Activated CD4-positive, alpha-beta memory T cell treated with anti-CD3 and anti-CD28 coated beads for 36 hours (primary cell): Measurements from ENCODE around the gene FGFBP1. TPM values are rescaled to one million over a fixed set of nuclear protein-coding genes. Genes with fewer than 3 reads are reported as not detected.

Experiments used
- CTCF ChIA-PET: fragments of 350-600 bp; sonication (Branson Sonifier 250); formaldehyde crosslinking; loops from one replicate; lab custom pipeline; 2021; ENCODE audit warnings: antibody characterized with exemption, inconsistent platforms; lab: Charles Lee
- POLR2A ChIA-PET: fragments of 350-600 bp; sonication (Branson Sonifier 250); formaldehyde crosslinking; loops from one replicate; lab custom pipeline; 2021; ENCODE audit warnings: antibody characterized with exemption; lab: Charles Lee
- DNase-seq: peaks from one replicate; pipeline ENCODE4 v3.0.0-alpha.2; 2020
- H3K27ac Mint-ChIP-seq: one replicate; pipeline ENCODE4 v1.8.0; 2021; ENCODE audit warnings: mixed read lengths
- H3K27me3 Mint-ChIP-seq: one replicate; pipeline ENCODE4 v1.8.0; 2021; ENCODE audit warnings: mixed read lengths
- H3K36me3 Mint-ChIP-seq: one replicate; pipeline ENCODE4 v1.8.0; 2021; ENCODE audit warnings: mixed read lengths
- H3K4me1 Mint-ChIP-seq: one replicate; pipeline ENCODE4 v1.8.0; 2021; ENCODE audit warnings: low read depth, mixed read lengths
- H3K4me3 Mint-ChIP-seq: one replicate; pipeline ENCODE4 v1.8.0; 2021; ENCODE audit warnings: mild to moderate bottlenecking, mixed read lengths
- H3K9me3 Mint-ChIP-seq: one replicate; pipeline ENCODE4 v1.8.0; 2021; ENCODE audit warnings: mixed read lengths
- intact Hi-C: fragments of 100-400 bp; cut with micrococcal nuclease; formaldehyde crosslinking; loops from one replicate; pipeline ENCODE4 v1.15.1; 2023
- total RNA-seq, 2 experiments: library from RNA; stranded (reverse); gene quantifications; one replicate each; pipeline ENCODE4 v1.2.3, GENCODE V29; 2021

Gene FGFBP1
- total RNA-seq, 2 experiments from 2014 or later: not detected

DNA sequence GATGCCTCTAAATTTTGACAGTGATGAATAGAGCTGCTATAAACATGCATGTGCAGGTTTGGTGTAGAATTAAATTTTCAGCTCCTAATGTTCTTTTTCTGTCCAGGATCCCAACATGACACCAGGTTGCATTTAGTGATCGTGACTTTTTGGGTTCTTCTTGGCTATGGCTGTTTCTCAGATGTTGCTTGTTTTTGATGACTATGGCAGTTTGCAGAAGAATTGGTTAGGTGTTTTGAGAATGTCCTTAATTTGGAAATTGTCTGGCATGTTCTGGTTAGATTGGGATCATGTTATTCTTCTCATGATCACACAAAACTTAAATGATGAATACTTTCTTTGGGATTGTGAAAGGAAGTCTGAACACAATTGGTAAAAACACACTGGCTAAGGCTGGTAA is 3.7 kb upstream of the FGFBP1 start:
- intact Hi-C loops: no loop called here
- Mint-ChIP-seq H3K27ac (no peak overlapping the region), H3K4me3 (no peak overlapping the region), H3K27me3 (peaks cover 10% of the 10 kb centered on the region), H3K36me3 (no peaks in the 10 kb centered on the region), H3K4me1 (no peaks in the 10 kb centered on the region), H3K9me3 (no peaks in the 10 kb centered on the region)
- POLR2A ChIA-PET: no interaction called here
- CTCF ChIA-PET: interaction anchor here (0.6 to 1.3 kb wide), 2 partner anchors 20 to 163 kb away, joined by 3 to 4 read pairs; no protein-coding TSS in a partner anchor
- DNase-seq: no peak

- Mint-ChIP-seq H3K27ac (no peak overlapping the region), H3K9me3 (no peaks in the 10 kb centered on the region), H3K27me3 (peaks cover 13% of the 10 kb centered on the region), H3K4me3 (no peak overlapping the region), H3K4me1 (no peaks in the 10 kb centered on the region), H3K36me3 (no peaks in the 10 kb centered on the region)
- POLR2A ChIA-PET: no interaction called here
- CTCF ChIA-PET: no interaction called here
- intact Hi-C loops: no loop called here
- no peak for DNase-seq
Observed at GRCh38 chr4:15938182-15938581, 358 bp downstream of the FGFBP1 start.

GRCh38 chr4:15936495-15936894 is 2.0 kb downstream of the FGFBP1 start:
- intact Hi-C loops: no loop called here
- no peak for DNase-seq
- ChIA-PET CTCF (interaction anchor here (1.1 kb wide), 1 partner anchor 20 kb away, joined by 4 read pairs; no protein-coding TSS in a partner anchor), POLR2A (no interaction called here)
- peaks cover 18% of the 10 kb centered on the region for H3K27me3 Mint-ChIP-seq
- H3K36me3 Mint-ChIP-seq: no peaks in the 10 kb centered on the region
- H3K4me3 Mint-ChIP-seq: no peak overlapping the region
- H3K4me1 Mint-ChIP-seq: no peaks in the 10 kb centered on the region
- no peak overlapping the region for H3K27ac Mint-ChIP-seq
- H3K9me3 Mint-ChIP-seq: no peaks in the 10 kb centered on the region

DNA sequence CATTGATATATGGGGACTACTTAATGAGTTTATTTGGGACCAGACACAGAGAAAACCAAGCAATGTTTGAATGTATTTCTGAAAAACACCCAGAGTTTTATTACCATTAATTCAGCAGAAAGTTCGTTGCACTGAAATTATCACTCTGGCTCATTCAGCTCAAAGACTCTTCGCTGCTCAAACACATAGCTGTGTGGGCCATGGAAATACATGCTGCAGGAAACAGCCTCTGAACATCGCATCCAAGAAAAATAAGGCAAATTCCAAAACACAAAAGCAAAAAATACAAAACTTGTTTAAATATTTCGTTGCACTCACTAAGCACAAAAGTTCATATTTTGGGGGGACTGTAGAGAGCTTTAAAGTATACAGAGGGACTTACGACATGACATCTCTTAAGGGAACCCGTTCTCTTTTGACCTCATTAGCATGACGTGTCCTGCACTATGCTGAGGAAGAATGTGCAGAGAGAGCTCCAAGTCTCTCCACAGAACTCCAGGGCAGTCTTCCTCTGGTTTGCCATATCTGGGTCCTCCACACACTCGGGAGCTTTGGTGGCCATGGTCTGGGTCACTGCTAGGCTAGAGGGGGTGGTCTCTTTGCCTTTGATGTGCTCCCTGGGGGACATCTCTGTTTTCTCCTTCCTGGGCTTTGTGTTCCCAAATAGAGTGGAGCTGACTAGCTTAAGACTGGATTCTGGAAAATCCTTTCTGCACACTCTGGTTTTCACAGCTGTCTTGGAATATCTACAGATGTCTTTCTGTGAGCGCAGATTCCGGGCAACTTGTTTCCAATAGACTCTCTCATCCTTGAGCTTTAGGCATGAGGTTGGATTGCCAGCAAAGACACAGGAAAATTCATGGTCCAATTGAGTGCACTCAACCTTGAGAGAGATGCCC is 2.8 kb downstream of the FGFBP1 start:
- Mint-ChIP-seq H3K9me3 (no peaks in the 10 kb centered on the region), H3K27me3 (peaks cover 19% of the 10 kb centered on the region), H3K4me1 (no peaks in the 10 kb centered on the region), H3K27ac (no peak overlapping the region), H3K4me3 (no peak overlapping the region), H3K36me3 (no peaks in the 10 kb centered on the region)
- DNase-seq: no peak
- ChIA-PET POLR2A (no interaction called here), CTCF (no interaction called here)
- intact Hi-C loops: no loop called here

GRCh38 chr4:15934259-15934658 is 4.3 kb downstream of the FGFBP1 start:
- H3K27ac Mint-ChIP-seq: no peak overlapping the region
- CTCF ChIA-PET: interaction anchor here (1.6 kb wide), 1 partner anchor 51 kb away, joined by 5 read pairs; no protein-coding TSS in a partner anchor
- intact Hi-C loops: no loop called here

DNA sequence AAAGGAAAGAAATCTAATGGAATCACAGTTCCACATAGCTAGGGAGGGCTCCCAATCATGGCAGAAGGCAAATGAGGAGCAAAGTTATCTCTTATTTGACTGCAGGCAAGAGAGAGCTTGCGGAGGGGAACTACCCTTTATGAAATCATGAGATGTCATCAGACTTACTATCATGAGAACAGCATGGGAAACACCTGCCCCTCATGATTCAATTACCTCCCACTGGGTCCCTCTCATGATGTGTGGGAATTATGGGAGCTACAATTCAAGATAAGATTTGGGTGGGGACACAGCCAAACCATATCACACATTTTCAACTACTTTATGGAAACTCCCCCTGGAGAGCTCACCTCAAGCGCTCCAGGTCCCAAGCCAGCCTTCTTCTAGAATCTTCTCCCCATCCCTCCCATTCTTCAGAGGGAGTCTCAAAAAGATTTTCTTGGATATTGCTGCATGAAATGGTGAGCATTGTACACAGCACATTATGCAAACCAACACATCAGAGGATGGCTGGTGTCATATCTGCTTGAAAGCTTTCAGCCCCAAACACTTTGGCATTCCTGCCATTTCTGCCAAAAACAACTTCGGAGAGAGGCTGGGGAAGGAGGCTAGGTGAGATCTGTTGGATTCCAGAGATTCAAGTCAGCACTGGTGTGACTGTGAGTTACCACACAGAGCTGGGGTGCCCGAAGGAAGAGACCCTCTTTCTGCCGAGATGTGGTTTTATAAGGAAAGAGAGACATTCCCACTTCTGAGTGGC is 6.9 kb downstream of the FGFBP1 start:
- Mint-ChIP-seq H3K27me3 (peaks cover 16% of the 10 kb centered on the region), H3K27ac (no peak overlapping the region), H3K36me3 (no peaks in the 10 kb centered on the region), H3K4me3 (no peak overlapping the region), H3K9me3 (no peaks in the 10 kb centered on the region), H3K4me1 (peaks cover 11% of the 10 kb centered on the region)
- POLR2A ChIA-PET: no interaction called here
- CTCF ChIA-PET: interaction anchor here (1.2 kb wide), 1 partner anchor 24 kb away, joined by 5 read pairs; no protein-coding TSS in a partner anchor
- DNase-seq: no peak
- intact Hi-C loops: no loop called here

More at GRCh38 chr4:15934259-15934658, 4.3 kb downstream of the FGFBP1 start:
- peaks cover 9% of the 10 kb centered on the region for H3K4me1 Mint-ChIP-seq
- H3K27me3 Mint-ChIP-seq: peaks cover 20% of the 10 kb centered on the region
- POLR2A ChIA-PET: no interaction called here
- no peak for DNase-seq
- H3K4me3 Mint-ChIP-seq: no peak overlapping the region
- H3K9me3 Mint-ChIP-seq: no peaks in the 10 kb centered on the region
- no peaks in the 10 kb centered on the region for H3K36me3 Mint-ChIP-seq

- ChIA-PET CTCF (interaction anchor here (1.1 to 1.2 kb wide), 2 partner anchors 26 to 47 kb away, joined by 3 to 5 read pairs; no protein-coding TSS in a partner anchor), POLR2A (interaction anchor here (1.5 kb wide), 1 partner anchor 192 kb away, joined by 3 read pairs; no protein-coding TSS in a partner anchor)
- H3K9me3 Mint-ChIP-seq: no peaks in the 10 kb centered on the region
- peaks cover 16% of the 10 kb centered on the region for H3K27me3 Mint-ChIP-seq
- H3K27ac Mint-ChIP-seq: no peak overlapping the region
- intact Hi-C loops: no loop called here
- DNase-seq: peak; percentile 12
- H3K4me3 Mint-ChIP-seq: no peak overlapping the region
- H3K36me3 Mint-ChIP-seq: no peaks in the 10 kb centered on the region
- peaks cover 11% of the 10 kb centered on the region for H3K4me1 Mint-ChIP-seq
Observed at GRCh38 chr4:15930314-15930713, 8.2 kb downstream of the FGFBP1 start.

DNA sequence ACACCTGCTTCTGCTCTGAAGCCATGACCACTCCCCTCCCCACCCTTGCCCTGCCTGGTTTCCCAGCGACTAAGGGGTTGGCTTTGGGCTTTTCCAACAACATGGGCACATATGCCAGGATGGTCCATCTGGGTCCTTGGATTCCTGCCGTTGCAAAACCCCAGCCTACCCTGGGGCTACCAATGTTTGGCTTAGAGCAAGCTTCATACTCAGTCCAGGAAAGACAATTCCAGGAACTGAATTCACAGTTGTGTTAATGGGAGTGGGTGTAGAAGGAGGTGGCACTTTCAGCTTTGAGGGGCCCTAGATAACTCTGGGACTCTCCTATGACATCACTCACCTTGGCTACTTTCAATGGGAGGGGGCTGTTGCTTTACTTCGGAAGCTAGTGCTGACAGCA is 9.0 kb downstream of the FGFBP1 start:
- Mint-ChIP-seq H3K27ac (no peak overlapping the region), H3K27me3 (peaks cover 16% of the 10 kb centered on the region), H3K4me1 (peaks cover 11% of the 10 kb centered on the region), H3K4me3 (no peak overlapping the region), H3K36me3 (no peaks in the 10 kb centered on the region), H3K9me3 (no peaks in the 10 kb centered on the region)
- POLR2A ChIA-PET: interaction anchor here (1.5 kb wide), 1 partner anchor 191 kb away, joined by 3 read pairs; no protein-coding TSS in a partner anchor
- CTCF ChIA-PET: interaction anchor here (0.8 to 1.1 kb wide), 2 partner anchors 46 to 47 kb away, joined by 3 read pairs; no protein-coding TSS in a partner anchor
- intact Hi-C loops: no loop called here
- DNase-seq: no peak

- Mint-ChIP-seq H3K9me3 (no peaks in the 10 kb centered on the region), H3K4me3 (no peak overlapping the region), H3K27me3 (peaks cover 16% of the 10 kb centered on the region), H3K4me1 (peaks cover 11% of the 10 kb centered on the region), H3K27ac (no peak overlapping the region), H3K36me3 (no peaks in the 10 kb centered on the region)
- ChIA-PET POLR2A (interaction anchor here (1.5 kb wide), 1 partner anchor 190 kb away, joined by 3 read pairs; no protein-coding TSS in a partner anchor), CTCF (interaction anchor here (0.8 kb wide), 1 partner anchor 46 kb away, joined by 3 read pairs; no protein-coding TSS in a partner anchor)
- peak; percentile 26 for DNase-seq
- intact Hi-C loops: no loop called here
Observed at GRCh38 chr4:15928883-15929282, 9.7 kb downstream of the FGFBP1 start.

- H3K4me1 Mint-ChIP-seq: peaks cover 11% of the 10 kb centered on the region
- no peak for DNase-seq
- no peak overlapping the region for H3K4me3 Mint-ChIP-seq
- intact Hi-C loops: no loop called here
- H3K27me3 Mint-ChIP-seq: peaks cover 10% of the 10 kb centered on the region
- H3K36me3 Mint-ChIP-seq: no peaks in the 10 kb centered on the region
- ChIA-PET CTCF (interaction anchor here (1.4 kb wide), 1 partner anchor 44 kb away, joined by 5 read pairs; no protein-coding TSS in a partner anchor), POLR2A (no interaction called here)
- no peaks in the 10 kb centered on the region for H3K9me3 Mint-ChIP-seq
- H3K27ac Mint-ChIP-seq: no peak overlapping the region
Observed at GRCh38 chr4:15926486-15926885, 12.1 kb downstream of the FGFBP1 start.

DNA sequence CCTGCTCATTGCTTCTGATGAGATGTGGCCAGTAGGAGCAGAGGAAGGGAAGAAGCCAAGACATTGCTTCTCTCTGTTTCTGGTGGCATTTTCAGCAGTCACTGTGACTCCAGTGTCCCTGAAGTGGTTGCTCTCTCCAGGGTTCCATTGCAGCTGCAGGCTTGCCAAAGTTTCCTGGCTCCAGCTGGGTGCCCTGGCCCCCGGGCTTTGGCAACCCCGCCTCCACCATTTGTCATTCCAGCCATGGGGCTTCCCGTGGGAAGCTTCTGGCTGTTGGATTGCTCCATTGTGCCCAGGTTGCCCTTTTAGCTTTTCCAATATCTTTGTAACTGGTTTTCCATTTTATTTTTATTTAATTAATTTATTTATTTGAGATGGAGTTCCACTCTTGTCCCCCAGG is 12.7 kb downstream of the FGFBP1 start:
- intact Hi-C loops: no loop called here
- no peak overlapping the region for H3K4me3 Mint-ChIP-seq
- H3K27ac Mint-ChIP-seq: no peak overlapping the region
- ChIA-PET POLR2A (no interaction called here), CTCF (interaction anchor here (1.4 kb wide), 1 partner anchor 44 kb away, joined by 5 read pairs; no protein-coding TSS in a partner anchor)
- peaks cover 10% of the 10 kb centered on the region for H3K27me3 Mint-ChIP-seq
- DNase-seq: no peak
- H3K36me3 Mint-ChIP-seq: no peaks in the 10 kb centered on the region
- peaks cover 11% of the 10 kb centered on the region for H3K4me1 Mint-ChIP-seq
- H3K9me3 Mint-ChIP-seq: no peaks in the 10 kb centered on the region

- Mint-ChIP-seq H3K4me3 (no peak overlapping the region), H3K4me1 (no peaks in the 10 kb centered on the region), H3K27ac (no peak overlapping the region), H3K27me3 (peaks cover 9% of the 10 kb centered on the region), H3K9me3 (no peaks in the 10 kb centered on the region), H3K36me3 (no peaks in the 10 kb centered on the region)
- CTCF ChIA-PET: interaction anchor here (2.0 kb wide), 1 partner anchor 116 kb away, joined by 5 read pairs; no protein-coding TSS in a partner anchor
- intact Hi-C loops: no loop called here
- DNase-seq: no peak
- POLR2A ChIA-PET: no interaction called here
Observed at GRCh38 chr4:15921592-15921932, 17.0 kb downstream of the FGFBP1 start.
